Stimulated activated CD4-positive, alpha-beta T cell treated with anti-CD3 and anti-CD28 coated beads, TNF-alpha, amount 100 ng/mL, for 4 hours (primary cell): ENCODE measurements around the gene SLC52A1.
A peak's percentile ranks its signal among the peaks of the same experiment; 100 is the strongest.

ENCODE experiments used
- DNase-seq, 3 experiments: peaks; one replicate each; pipeline ENCODE4 v3.0.0-alpha.2; 2020; ENCODE audit warnings: low read depth in 3 of 3

SLC52A1 gene

GRCh38 chr17:4987767-4988567 is 47.3 kb downstream of the SLC52A1 start:
- DNase-seq: no peak

DNA sequence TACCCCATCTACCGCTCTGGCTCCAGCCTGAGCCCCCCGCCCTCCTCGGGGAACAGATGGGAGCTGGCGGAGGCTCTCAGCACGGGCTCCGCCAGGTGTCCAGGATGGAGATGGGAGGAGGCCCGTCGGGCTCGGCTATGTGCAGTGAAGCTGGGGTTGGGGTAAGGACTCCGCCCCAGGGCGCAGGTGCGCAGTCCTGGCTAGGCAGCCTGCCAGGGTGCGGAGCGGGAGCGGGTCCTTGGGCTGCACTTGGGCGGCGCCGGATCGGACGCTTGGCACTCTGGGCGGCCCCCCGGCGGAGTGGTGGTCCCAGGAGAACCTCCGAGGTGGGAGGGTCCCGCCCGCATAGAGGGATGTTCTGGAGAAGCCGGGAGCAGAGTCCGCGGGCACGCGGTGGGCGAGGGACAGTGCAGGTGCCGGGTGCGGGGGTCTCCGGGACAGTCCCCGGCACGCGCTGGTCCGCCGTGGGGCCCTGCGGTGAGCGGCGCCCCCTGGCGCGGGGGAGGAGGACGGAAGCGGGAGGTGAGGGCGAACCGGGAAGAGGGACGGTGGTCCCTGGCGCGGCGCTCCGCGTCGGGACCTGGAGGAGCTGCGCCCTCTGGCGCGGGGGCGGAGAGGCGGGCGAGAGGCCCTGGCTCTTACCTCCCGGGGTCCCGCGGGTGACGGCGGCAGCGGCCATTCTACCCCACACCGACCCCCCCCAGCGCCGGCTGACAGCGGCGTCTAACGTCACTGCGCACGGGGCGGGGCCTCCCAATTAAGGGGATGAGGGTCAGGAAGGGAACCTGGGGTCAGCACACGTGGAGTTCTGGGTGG is 48.1 kb downstream of the SLC52A1 start, which contains the start of gene CAMTA2:
TSS of gene CAMTA2 (minus strand) at position 725 of the 816 bp plus-strand sequence. CDS start 1,453 bp downstream, outside the sequence.
- peak; percentile 73 to 89 (median 76) for DNase-seq

- no peak for DNase-seq
These were observed 48.8 kb downstream of the SLC52A1 start for GRCh38 chr17:4986403-4986802.
